GM20000 (cell line): ENCODE data around the gene IRF2.

Experiments used
- DNase-seq: peaks from one replicate; pipeline ENCODE4 v3.0.0; 2012; ENCODE audit warnings: low spot score
- CTCF ChIP-seq: IDR thresholded peaks from 2 replicates; pipeline ENCODE4 v1.5.1; 2012; ENCODE audit warnings: mild to moderate bottlenecking, control low read depth; ENCODE audit errors: extremely low read depth, missing control alignments

Gene IRF2

DNA sequence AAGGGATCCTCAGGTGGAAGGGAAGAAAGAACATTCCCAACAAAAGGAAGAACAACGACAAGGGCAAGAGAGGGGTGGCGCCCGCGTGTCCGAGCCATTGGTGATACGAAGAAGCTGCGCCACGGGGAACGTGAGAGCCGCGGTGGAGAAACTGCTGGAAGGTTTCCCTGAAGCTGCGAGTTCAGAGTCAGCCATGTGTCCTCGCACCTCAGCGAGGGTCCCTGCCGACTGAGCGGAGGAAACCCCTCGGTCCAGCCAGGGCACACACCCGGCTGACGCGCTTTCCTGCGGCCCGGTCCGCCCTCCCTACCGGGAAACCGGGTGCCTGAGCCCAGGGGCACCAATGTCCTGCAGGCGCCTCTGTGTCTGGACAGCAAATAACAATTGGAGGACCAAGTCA, 18.0 kb downstream of the IRF2 start:
- TF ChIP-seq CTCF = no peak
- DNase-seq = no peak

DNA sequence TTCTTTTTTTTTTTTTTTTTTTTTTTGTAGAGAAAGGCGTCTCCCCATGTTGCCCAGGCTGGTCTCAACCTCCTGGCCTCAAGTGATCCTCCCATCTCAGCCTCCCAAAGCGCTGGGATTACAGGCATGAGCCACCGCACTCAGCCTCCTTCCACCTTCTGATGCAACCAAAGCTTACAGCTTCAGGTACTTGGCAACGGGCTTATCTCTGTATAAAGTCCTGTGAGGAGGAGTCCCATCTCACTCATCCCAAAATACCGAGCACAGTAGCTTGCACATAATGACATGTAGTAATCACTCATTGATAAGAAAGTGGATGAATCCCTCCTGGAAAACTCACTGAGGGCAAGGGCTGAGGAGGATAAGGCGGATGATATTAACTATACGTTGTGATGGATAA, 19.1 kb downstream of the IRF2 start:
- no peak for DNase-seq
- TF ChIP-seq CTCF = no peak

- peak; percentile 69 for DNase-seq
- TF ChIP-seq CTCF = no peak
Measured at GRCh38 chr4:184453365-184454160, 20.8 kb downstream of the IRF2 start.

- no peak for DNase-seq
- no peak for TF ChIP-seq CTCF
Measured at GRCh38 chr4:184452740-184453139, 21.6 kb downstream of the IRF2 start.

- no peak for DNase-seq
- TF ChIP-seq CTCF = no peak
Measured at GRCh38 chr4:184451726-184452125, 22.6 kb downstream of the IRF2 start.

DNA sequence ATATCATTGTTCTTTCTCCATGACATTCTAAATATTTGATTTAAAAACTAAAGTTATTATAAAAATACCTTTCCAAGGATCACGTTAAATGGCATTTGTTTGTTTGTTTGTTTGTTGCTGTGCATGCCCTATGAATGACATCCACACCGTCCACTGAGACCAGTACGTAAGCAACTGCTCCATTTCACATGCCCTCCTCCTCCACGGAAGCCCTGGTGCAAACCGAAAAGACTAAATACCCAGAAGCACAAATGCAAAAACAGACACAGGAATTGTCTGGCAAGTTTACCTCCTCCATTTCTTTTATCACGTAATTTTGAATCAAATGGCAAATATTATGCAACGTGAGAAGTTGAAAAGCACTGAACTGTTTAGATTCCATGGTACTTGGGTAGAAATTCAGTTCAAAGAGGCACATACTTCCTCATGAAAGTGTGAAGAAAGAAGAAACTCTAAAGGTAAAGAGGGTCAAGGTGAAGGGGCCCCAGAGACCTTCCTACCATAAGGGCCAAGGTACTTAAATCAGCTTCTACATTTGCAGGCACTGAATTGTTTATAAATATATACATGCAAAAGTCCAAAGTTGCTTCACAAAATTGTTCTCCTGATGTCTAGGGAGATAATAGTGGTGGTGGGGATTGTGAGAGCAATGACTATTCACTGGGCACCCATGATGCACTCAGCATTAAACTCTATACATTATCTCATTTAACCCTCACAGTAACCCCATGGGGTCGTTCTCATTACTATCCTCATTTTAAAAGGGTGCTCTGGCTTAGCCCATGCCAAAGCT, 23.4 kb downstream of the IRF2 start:
- no peak for TF ChIP-seq CTCF
- DNase-seq = no peak

- TF ChIP-seq CTCF = no peak
- DNase-seq = no peak
Measured at GRCh38 chr4:184450045-184450444, 24.3 kb downstream of the IRF2 start.
